GM20000 (cell line): ENCODE data around the gene EXT2.

ENCODE experiments used
- DNase-seq: peaks from one replicate; pipeline ENCODE4 v3.0.0; 2012; ENCODE audit warnings: low spot score
- TF ChIP-seq, protein P1 (sequence below): IDR thresholded peaks from 2 replicates; pipeline ENCODE4 v1.5.1; 2012; ENCODE audit warnings: mild to moderate bottlenecking, control low read depth; ENCODE audit errors: extremely low read depth, missing control alignments

EXT2 gene

DNA sequence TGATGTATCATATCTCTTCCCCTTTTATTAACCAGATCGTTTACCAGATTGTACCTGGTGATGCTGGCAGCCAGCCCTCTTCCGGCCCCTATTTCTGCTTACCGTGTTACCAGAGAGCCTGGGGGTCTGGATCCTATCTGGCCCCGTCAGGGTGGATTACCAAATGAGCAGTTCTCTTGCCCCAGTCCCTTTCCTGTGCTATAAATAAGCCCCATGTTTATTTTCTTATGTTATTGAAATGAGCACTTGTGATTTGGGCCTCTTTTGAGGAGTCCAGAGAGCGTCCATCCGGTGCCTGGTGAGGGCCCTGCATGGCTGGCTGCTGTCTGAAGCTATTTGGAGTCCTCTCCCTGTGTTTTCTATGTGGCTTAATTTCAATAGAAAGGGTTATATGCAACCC, 154.9 kb downstream of the EXT2 start:
- DNase-seq: no peak
- TF ChIP-seq, protein P1, sequence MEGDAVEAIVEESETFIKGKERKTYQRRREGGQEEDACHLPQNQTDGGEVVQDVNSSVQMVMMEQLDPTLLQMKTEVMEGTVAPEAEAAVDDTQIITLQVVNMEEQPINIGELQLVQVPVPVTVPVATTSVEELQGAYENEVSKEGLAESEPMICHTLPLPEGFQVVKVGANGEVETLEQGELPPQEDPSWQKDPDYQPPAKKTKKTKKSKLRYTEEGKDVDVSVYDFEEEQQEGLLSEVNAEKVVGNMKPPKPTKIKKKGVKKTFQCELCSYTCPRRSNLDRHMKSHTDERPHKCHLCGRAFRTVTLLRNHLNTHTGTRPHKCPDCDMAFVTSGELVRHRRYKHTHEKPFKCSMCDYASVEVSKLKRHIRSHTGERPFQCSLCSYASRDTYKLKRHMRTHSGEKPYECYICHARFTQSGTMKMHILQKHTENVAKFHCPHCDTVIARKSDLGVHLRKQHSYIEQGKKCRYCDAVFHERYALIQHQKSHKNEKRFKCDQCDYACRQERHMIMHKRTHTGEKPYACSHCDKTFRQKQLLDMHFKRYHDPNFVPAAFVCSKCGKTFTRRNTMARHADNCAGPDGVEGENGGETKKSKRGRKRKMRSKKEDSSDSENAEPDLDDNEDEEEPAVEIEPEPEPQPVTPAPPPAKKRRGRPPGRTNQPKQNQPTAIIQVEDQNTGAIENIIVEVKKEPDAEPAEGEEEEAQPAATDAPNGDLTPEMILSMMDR: no peak

DNA sequence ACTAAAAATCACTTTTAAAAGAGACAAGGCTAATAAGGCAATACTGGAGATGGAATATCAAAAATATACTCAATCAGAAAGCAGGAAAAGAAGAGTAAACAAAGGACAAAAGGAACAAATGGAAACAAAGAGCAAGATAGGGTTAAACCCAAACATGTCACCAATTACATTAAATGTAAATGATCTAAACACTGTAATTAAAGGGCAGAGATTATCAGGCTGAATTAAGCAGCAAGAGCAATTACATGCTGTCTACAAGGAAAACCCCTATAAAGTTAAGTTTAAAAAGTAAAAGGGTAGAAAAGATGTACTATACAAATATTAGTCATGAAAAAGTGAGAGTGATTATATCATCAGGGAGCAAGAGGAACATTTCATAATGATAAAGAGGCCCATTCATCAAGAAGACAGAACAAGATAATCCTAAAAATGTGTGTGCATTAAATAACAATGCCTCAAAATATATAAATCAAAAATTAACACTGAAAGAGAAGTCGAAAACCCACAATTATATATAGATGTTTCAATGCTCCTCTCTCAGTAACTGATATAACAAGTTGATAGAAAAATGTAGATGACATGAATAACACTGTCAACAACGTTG, 157.6 kb downstream of the EXT2 start:
- no peak for DNase-seq

DNA sequence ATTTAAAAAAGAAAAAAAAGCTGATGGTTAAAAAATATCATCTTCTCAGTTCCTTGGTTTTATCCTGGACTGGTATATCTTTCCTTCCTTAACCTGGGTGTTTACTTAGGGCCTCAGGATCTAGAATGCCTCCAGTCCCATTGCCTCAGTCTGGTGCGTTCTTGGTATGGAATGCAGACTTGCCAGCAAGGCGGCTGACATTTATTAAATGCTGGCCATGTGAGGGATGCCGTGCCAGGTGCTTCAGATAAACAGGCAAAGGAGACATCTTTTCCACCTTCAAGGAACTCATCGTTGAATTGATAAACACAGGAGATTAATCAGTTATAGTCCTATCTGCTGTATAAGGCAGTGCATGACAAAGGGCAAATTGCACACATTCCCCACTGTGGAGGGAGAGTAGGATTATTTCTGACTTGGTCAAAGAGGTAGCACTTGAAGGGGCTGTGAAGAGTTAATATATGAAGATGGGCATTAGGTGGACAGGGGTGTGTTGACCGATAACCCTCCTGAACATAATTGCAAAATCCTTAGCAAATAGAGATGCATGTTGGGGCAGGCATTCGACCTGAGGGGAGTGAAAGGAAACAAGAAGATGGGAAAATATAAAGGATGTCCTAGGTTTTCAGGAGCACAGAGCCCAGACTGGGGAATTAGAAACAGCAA, 160.1 kb downstream of the EXT2 start:
- TF ChIP-seq, protein P1: no peak
- DNase-seq: no peak

More for the DNA sequence above, 157.6 kb downstream of the EXT2 start:
- TF ChIP-seq, protein P1: no peak

DNA sequence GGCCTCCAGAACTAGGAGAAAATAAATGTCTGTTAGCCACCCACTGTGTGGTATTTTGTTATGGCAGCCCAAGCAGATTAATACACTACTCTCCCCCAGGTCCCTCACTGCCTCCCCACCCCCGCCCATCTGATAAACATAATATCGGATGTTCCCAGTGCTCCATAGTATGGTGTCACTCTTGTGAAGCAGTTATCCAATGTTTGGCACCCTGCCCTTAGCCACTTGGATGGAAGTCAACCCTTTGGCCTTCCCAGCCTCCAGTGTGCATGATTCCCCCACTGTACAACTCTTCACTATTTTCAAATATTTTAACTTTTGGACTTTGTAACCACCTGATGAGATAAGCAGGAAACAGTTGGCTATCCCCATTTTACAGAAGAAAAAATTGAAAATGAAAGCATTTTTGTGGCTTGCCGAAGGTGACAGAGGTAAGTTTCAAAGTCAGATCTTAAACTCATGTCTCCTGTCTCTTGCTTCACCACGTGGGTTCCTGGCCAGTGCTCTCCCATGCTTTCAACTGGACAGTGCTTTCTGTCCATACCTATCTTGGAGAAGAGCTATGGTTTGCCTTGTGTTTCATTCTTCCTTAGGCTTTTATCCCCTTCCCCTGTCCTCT, 161.3 kb downstream of the EXT2 start:
- DNase-seq: no peak

DNA sequence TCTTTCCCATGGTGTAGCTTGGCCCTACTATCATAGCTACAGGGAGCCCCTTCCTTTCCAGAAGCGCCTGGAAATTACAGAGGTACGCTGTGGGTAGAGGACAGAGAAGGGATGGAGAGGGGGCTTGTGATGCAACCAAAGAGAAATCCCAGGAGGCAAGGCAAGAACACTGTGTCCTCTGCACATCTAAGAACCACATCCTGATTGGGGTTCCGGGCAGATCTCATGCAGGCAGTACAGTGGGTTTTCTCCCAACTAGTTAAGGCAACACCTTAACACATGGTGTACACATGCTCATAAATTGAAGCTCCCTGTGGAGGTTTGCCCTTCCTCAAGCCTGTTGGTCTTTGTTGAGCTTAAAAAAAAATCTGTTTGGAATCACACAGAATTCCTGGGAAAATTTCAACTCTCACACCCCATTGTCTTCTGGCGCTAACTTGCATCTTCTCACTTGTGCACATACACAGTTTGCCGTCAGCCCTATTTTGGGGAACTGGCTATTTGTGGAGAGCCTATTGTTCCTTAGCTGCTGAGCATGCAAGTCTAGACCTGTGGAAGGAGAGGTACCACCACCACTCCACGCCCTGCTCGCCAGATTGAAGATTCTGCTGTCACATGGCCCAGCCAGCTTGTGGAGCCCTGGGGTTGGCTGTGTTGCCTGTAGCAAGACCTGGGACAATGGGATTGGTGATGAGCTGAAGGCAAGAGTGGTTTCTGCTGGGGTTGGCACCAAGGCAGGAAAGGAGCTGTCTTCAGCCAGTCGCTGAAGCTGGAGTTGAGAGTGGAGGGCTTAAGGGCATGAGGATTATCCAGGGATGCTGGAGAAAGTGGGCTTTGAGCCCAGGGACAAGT, 162.1 kb downstream of the EXT2 start:
- TF ChIP-seq, protein P1: no peak
- DNase-seq: no peak

More for the DNA sequence above, 161.3 kb downstream of the EXT2 start:
- TF ChIP-seq, protein P1: no peak

DNA sequence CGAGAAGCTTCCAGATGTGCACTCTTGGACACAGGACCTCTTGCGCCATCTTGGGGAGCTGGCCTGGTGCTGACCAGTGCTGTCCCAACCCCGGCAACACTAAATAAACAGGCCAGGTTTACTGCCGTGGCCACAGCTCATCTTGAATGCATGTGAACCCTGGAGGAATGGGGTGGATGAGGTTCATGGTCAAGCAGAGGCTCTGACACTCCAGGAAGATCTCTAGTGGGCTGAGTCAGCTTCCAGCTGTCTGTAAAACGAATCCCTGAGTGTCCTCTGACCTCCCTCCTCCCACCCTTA, 162.7 kb downstream of the EXT2 start:
- TF ChIP-seq, protein P1: no peak

DNA sequence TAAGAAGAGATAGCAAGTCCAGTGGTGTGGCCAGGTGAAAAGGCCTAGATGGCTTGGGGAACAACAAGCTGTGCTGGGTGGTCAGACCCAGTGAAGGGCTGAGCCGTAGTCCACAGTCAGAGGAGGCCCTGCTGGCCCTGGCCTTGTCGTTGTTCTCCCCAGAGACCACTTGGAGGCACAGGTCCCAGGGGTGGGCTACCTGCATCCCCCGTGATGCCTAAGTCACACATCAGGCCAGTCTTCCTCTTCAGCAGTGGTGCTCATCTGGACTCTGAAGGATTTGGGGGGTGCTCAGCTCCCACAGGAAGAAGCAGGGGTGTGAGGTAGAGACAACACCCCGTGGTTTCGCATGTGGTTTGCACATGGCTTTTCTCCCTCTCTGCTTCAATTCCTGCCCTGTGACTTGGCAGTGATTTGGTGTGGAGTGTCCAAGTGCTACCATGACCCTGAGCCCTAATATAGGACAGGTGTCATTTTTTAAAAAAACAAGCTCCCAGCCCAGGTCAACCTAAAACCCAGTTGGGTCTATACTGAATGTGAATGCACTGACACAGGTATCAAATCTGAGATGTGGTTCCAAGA, 163.5 kb downstream of the EXT2 start:
- TF ChIP-seq, protein P1: no peak
- no peak for DNase-seq

More for the DNA sequence above, 162.7 kb downstream of the EXT2 start:
- DNase-seq: no peak
